HG02970 (cell line): Measurements from ENCODE around the gene WNK2.
"Not testable (repeated sequence)": the region's sequence is repeated elsewhere in the genome, so short reads cannot be mapped to it uniquely, and the experiment has no call there.

Experiments used
- ATAC-seq: cut with Tn5 transposase; IDR thresholded peaks from one replicate; pipeline ENCODE4 v1.9.1; 2021; ENCODE audit warnings: mild to moderate bottlenecking, moderate library complexity, moderate number of reproducible peaks; ENCODE audit not compliant: unreplicated experiment, low FRiP score

Gene WNK2

GRCh38 chr9:93353413-93354310, 169.7 kb downstream of the WNK2 start:
- not testable (repeated sequence) for ATAC-seq

GRCh38 chr9:93354451-93354850, 170.5 kb downstream of the WNK2 start:
- ATAC-seq: no peak

- no peak for ATAC-seq
These were observed 171.9 kb downstream of the WNK2 start for GRCh38 chr9:93355827-93356226.

- no peak for ATAC-seq
These were observed 173.7 kb downstream of the WNK2 start for GRCh38 chr9:93357649-93358048.

GRCh38 chr9:93359907-93360306, 176.0 kb downstream of the WNK2 start:
- ATAC-seq: not testable (repeated sequence)

- no peak for ATAC-seq
These were observed 178.1 kb downstream of the WNK2 start for GRCh38 chr9:93361995-93362394.

GRCh38 chr9:93364734-93365426, 180.9 kb downstream of the WNK2 start:
- no peak for ATAC-seq

- ATAC-seq: no peak
These were observed 181.6 kb downstream of the WNK2 start for GRCh38 chr9:93365427-93366118.

GRCh38 chr9:93366119-93366447, 182.1 kb downstream of the WNK2 start:
- no peak for ATAC-seq

- not testable (repeated sequence) for ATAC-seq
These were observed 182.5 kb downstream of the WNK2 start for GRCh38 chr9:93366486-93366885.

- no peak for ATAC-seq
These were observed 184.5 kb downstream of the WNK2 start for GRCh38 chr9:93368437-93368836.

GRCh38 chr9:93369686-93370085, 185.7 kb downstream of the WNK2 start:
- ATAC-seq: no peak
